HEK293 (cell line): ENCODE results near the gene LILRB5.

Source experiments
- CTCF ChIA-PET: fragments of 350-600 bp; formaldehyde crosslinking; extraction: SDS; loops from one replicate; lab custom pipeline; 2021; ENCODE audit warnings: antibody characterized with exemption; lab: Yijun Ruan, JAX
- POLR2A ChIA-PET: fragments of 300-600 bp; formaldehyde crosslinking; extraction: SDS; loops from one replicate; lab custom pipeline; 2020; ENCODE audit warnings: antibody characterized with exemption, inconsistent platforms; lab: Yijun Ruan, JAX
- H3K27ac ChIP-seq: fragments of 200-500 bp; sonication (Bioruptor generic); 2 replicates; pipeline ENCODE4 v1.5.1; 2014; ENCODE audit warnings: low read depth, low read length, control low read depth, inconsistent platforms; ENCODE audit errors: extremely low read depth
- H3K36me3 ChIP-seq, 2 experiments: fragments of 200-500 bp in 1 of 2; sonication (Bioruptor generic) in 1 of 2; 1 replicate in 1 of 2; 2 replicates in 1 of 2; pipeline ENCODE4 v1.5.1; 2014 to 2017; ENCODE audit warnings: inconsistent platforms in 2 of 2, low read length in 2 of 2; ENCODE audit not compliant: control insufficient read depth in 2 of 2, insufficient read depth in 1 of 2
- H3K4me1 ChIP-seq: fragments of 200-500 bp; sonication (Bioruptor generic); 2 replicates; pipeline ENCODE4 v1.5.1; 2014; ENCODE audit warnings: mild to moderate bottlenecking, low read length, inconsistent platforms; ENCODE audit not compliant: control insufficient read depth, insufficient read depth
- H3K4me3 ChIP-seq: 2 replicates; pipeline ENCODE4 v1.5.1; 2011; ENCODE audit warnings: low read depth, mild to moderate bottlenecking, control low read depth, low read length, moderate library complexity
- H3K9me3 ChIP-seq: fragments of 200-500 bp; sonication (Bioruptor generic); 2 replicates; pipeline ENCODE4 v1.5.1; 2014; ENCODE audit warnings: low read depth, low read length, inconsistent platforms; ENCODE audit not compliant: control insufficient read depth, insufficient read depth
- GFI1B ChIP-seq: fragments of 450-650 bp; formaldehyde crosslinking; IDR thresholded peaks from 2 replicates; pipeline ENCODE4 v1.5.1; 2016; ENCODE audit warnings: missing biosample characterization, missing genetic modification characterization
- GLI4 ChIP-seq: fragments of 450-650 bp; formaldehyde crosslinking; IDR thresholded peaks from 2 replicates; pipeline ENCODE4 v1.5.1; 2016; ENCODE audit warnings: missing biosample characterization, missing genetic modification characterization
- GLIS1 ChIP-seq: fragments of 450-650 bp; formaldehyde crosslinking; IDR thresholded peaks from 2 replicates; pipeline ENCODE4 v1.5.1; 2016; ENCODE audit warnings: missing biosample characterization, missing genetic modification characterization
- IKZF3 ChIP-seq: fragments of 450-650 bp; IDR thresholded peaks from 2 replicates; pipeline ENCODE4 v1.5.0; 2018; ENCODE audit warnings: missing biosample characterization, mild to moderate bottlenecking, missing genetic modification characterization, moderate library complexity
- KLF10 ChIP-seq: fragments of 450-650 bp; IDR thresholded peaks from 2 replicates; pipeline ENCODE4 v1.5.1; 2018; ENCODE audit warnings: missing biosample characterization, mild to moderate bottlenecking, missing genetic modification characterization
- KLF8 ChIP-seq: fragments of 450-650 bp; formaldehyde crosslinking; IDR thresholded peaks from 2 replicates; pipeline ENCODE4 v1.5.1; 2016; ENCODE audit warnings: missing biosample characterization, missing genetic modification characterization
- OVOL3 ChIP-seq: fragments of 450-650 bp; formaldehyde crosslinking; IDR thresholded peaks from 2 replicates; pipeline ENCODE4 v1.5.1; 2016; ENCODE audit warnings: missing biosample characterization, missing genetic modification characterization
- PBX3 ChIP-seq: sonication (generic); formaldehyde crosslinking; IDR thresholded peaks from 2 replicates; pipeline ENCODE4 v1.8.1; 2022; ENCODE audit warnings: mild to moderate bottlenecking, moderate library complexity, missing genetic modification reagents
- SCRT1 ChIP-seq: fragments of 450-650 bp; formaldehyde crosslinking; IDR thresholded peaks from 2 replicates; pipeline ENCODE4 v1.5.1; 2016; ENCODE audit warnings: missing biosample characterization, missing genetic modification characterization, borderline replicate concordance
- SETDB1 ChIP-seq: IDR thresholded peaks from one replicate; pipeline ENCODE4 v1.6.1; 2017; ENCODE audit warnings: mild to moderate bottlenecking, low read length, moderate library complexity, mixed read lengths; ENCODE audit not compliant: insufficient read length
- ZBTB17 ChIP-seq: fragments of 450-650 bp; formaldehyde crosslinking; IDR thresholded peaks from 2 replicates; pipeline ENCODE4 v1.5.1; 2016; ENCODE audit warnings: missing biosample characterization, missing genetic modification characterization
- ZNF175 ChIP-seq: fragments of 450-650 bp; formaldehyde crosslinking; IDR thresholded peaks from 2 replicates; pipeline ENCODE4 v1.5.1; 2016; ENCODE audit warnings: missing biosample characterization, missing genetic modification characterization
- ZNF184 ChIP-seq: fragments of 450-650 bp; IDR thresholded peaks from 2 replicates; pipeline ENCODE4 v1.5.1; 2018; ENCODE audit warnings: missing biosample characterization, mild to moderate bottlenecking, missing genetic modification characterization
- ZNF239 ChIP-seq: fragments of 450-650 bp; formaldehyde crosslinking; IDR thresholded peaks from 2 replicates; pipeline ENCODE4 v1.5.1; 2016; ENCODE audit warnings: missing biosample characterization, missing genetic modification characterization
- ZNF248 ChIP-seq: fragments of 450-650 bp; formaldehyde crosslinking; IDR thresholded peaks from 2 replicates; pipeline ENCODE4 v1.5.1; 2017; ENCODE audit warnings: missing biosample characterization, missing genetic modification characterization
- ZNF26 ChIP-seq: fragments of 450-650 bp; formaldehyde crosslinking; IDR thresholded peaks from 2 replicates; pipeline ENCODE4 v1.5.1; 2016; ENCODE audit warnings: missing biosample characterization, missing genetic modification characterization
- ZNF394 ChIP-seq: fragments of 450-650 bp; formaldehyde crosslinking; IDR thresholded peaks from 2 replicates; pipeline ENCODE4 v1.5.1; 2016; ENCODE audit warnings: missing biosample characterization, missing genetic modification characterization, mild to moderate bottlenecking, moderate library complexity, borderline replicate concordance
- ZNF433 ChIP-seq: fragments of 450-650 bp; formaldehyde crosslinking; IDR thresholded peaks from 2 replicates; pipeline ENCODE4 v1.5.1; 2016; ENCODE audit warnings: missing biosample characterization, missing genetic modification characterization, low read depth
- ZNF513 ChIP-seq: fragments of 450-650 bp; IDR thresholded peaks from 2 replicates; pipeline ENCODE4 v1.5.1; 2018; ENCODE audit warnings: missing biosample characterization, missing genetic modification characterization
- ZNF548 ChIP-seq: fragments of 450-650 bp; formaldehyde crosslinking; IDR thresholded peaks from 2 replicates; pipeline ENCODE4 v1.5.1; 2016; ENCODE audit warnings: missing biosample characterization, missing genetic modification characterization
- ZNF558 ChIP-seq: fragments of 450-650 bp; formaldehyde crosslinking; IDR thresholded peaks from 2 replicates; pipeline ENCODE4 v1.5.1; 2016; ENCODE audit warnings: missing biosample characterization, missing genetic modification characterization
- ZNF623 ChIP-seq: fragments of 450-650 bp; formaldehyde crosslinking; IDR thresholded peaks from 2 replicates; pipeline ENCODE4 v1.5.1; 2016; ENCODE audit warnings: missing biosample characterization, missing genetic modification characterization
- ZNF645 ChIP-seq: fragments of 450-650 bp; formaldehyde crosslinking; IDR thresholded peaks from 2 replicates; pipeline ENCODE4; 2016; ENCODE audit warnings: missing biosample characterization, missing genetic modification characterization
- ZNF654 ChIP-seq: fragments of 450-650 bp; formaldehyde crosslinking; IDR thresholded peaks from 2 replicates; pipeline ENCODE4 v1.5.1; 2016; ENCODE audit warnings: low read depth, missing biosample characterization, missing genetic modification characterization
- ZNF664 ChIP-seq: fragments of 450-650 bp; formaldehyde crosslinking; IDR thresholded peaks from 2 replicates; pipeline ENCODE4 v1.5.1; 2016; ENCODE audit warnings: missing biosample characterization, missing genetic modification characterization
- ZSCAN23 ChIP-seq: fragments of 450-650 bp; formaldehyde crosslinking; IDR thresholded peaks from 2 replicates; pipeline ENCODE4 v1.5.1; 2016; ENCODE audit warnings: missing biosample characterization, missing genetic modification characterization

LILRB5 gene

GRCh38 chr19:54248016-54248601 lies 9.0 kb downstream of the LILRB5 start:
- CTCF ChIA-PET = interaction anchor here (4.0 kb wide), 1 partner anchor 18 kb away, joined by 23 read pairs; no protein-coding TSS in a partner anchor
- TF ChIP-seq KLF10 (tag by site-specific recombination) (no peak), ZNF664 (tag by site-specific recombination) (no peak), ZNF239 (tag by site-specific recombination) (no peak), OVOL3 (tag by site-specific recombination) (no peak), ZNF654 (tag by site-specific recombination) (no peak), ZNF548 (tag by site-specific recombination) (no peak), KLF8 (tag by site-specific recombination) (no peak), ZNF175 (tag by site-specific recombination) (no peak), GLI4 (tag by site-specific recombination) (no peak)

GRCh38 chr19:54247106-54247930 lies 9.8 kb downstream of the LILRB5 start:
- no peaks in the 10 kb centered on the region for H3K9me3 ChIP-seq
- H3K36me3 ChIP-seq = no peaks in the 10 kb centered on the region
- H3K27ac ChIP-seq = no peak overlapping the region
- TF ChIP-seq GLIS1 (tag by site-specific recombination) (no peak), IKZF3 (tag by site-specific recombination) (no peak)
- no peaks in the 10 kb centered on the region for H3K4me1 ChIP-seq
- ChIA-PET CTCF (interaction anchor here (1.2 to 4.0 kb wide), 2 partner anchors 18 to 59 kb away, joined by 4 to 23 read pairs; no protein-coding TSS in a partner anchor), POLR2A (no interaction called here)
- H3K4me3 ChIP-seq = no peak overlapping the region

More at GRCh38 chr19:54248016-54248601, 9.0 kb downstream of the LILRB5 start:
- Histone ChIP-seq H3K4me3 (no peak overlapping the region), H3K36me3 (no peaks in the 10 kb centered on the region), H3K9me3 (no peaks in the 10 kb centered on the region), H3K4me1 (no peaks in the 10 kb centered on the region), H3K27ac (no peak overlapping the region)
- POLR2A ChIA-PET = no interaction called here

GRCh38 chr19:54245936-54246335 lies 11.1 kb downstream of the LILRB5 start:
- POLR2A ChIA-PET = no interaction called here
- Histone ChIP-seq H3K36me3 (no peaks in the 10 kb centered on the region), H3K4me1 (no peaks in the 10 kb centered on the region), H3K4me3 (no peak overlapping the region), H3K9me3 (no peaks in the 10 kb centered on the region)
- TF ChIP-seq ZNF394 (no peak), ZSCAN23 (no peak), SETDB1 (no peak), GFI1B (tag by site-specific recombination) (no peak), ZNF513 (tag by site-specific recombination) (no peak), PBX3 (CRISPR knock-in tag) (no peak), ZNF558 (no peak), ZNF645 (no peak), SCRT1 (no peak), ZNF433 (tag by site-specific recombination) (no peak), ZNF26 (tag by site-specific recombination) (no peak), ZNF184 (tag by site-specific recombination) (no peak), ZBTB17 (tag by site-specific recombination) (no peak), ZNF623 (no peak), ZNF248 (tag by site-specific recombination) (no peak)
- TF ChIP-seq, all 188 proteins: peak for 0
- CTCF ChIA-PET = no interaction called here
- H3K27ac ChIP-seq = no peak overlapping the region
